OCI-LY7 (cell line): ENCODE data around the gene SPR.

Experiments
- CTCF ChIP-seq: fragments of 200-600 bp; sonication (generic); conservative IDR thresholded peaks from 2 replicates; pipeline ENCODE4 v1.5.1; 2014; ENCODE audit warnings: mild to moderate bottlenecking, antibody characterized with exemption, low read length, moderate library complexity, mixed read lengths
- EZH2phosphoT487 ChIP-seq: fragments of 200-600 bp; sonication (generic); IDR thresholded peaks from 2 replicates; pipeline ENCODE4 v1.6.1; 2018; ENCODE audit warnings: low read depth, borderline replicate concordance, mild to moderate bottlenecking, mixed run types, antibody characterized with exemption, low read length, moderate library complexity, mixed read lengths

- TF ChIP-seq CTCF (no peak), EZH2phosphoT487 (no peak)
Measured at GRCh38 chr2:72840066-72840465, 47.1 kb upstream of the SPR start.
